Mesendoderm (in vitro differentiated cells): ENCODE measurements around the gene CFAP157.

Source experiments
- DNase-seq: peaks from one replicate; pipeline ENCODE4 v3.0.0; 2013
- H2AK5ac ChIP-seq: 2 replicates; pipeline ENCODE4 v1.6.1; 2013; ENCODE audit warnings: low read length, inconsistent platforms
- H2BK120ac ChIP-seq: 2 replicates; pipeline ENCODE4 v1.6.1; 2013; ENCODE audit warnings: low read depth, mild to moderate bottlenecking, low read length, moderate library complexity, mixed read lengths
- H2BK15ac ChIP-seq: replicated peaks from 2 replicates; pipeline ENCODE4 v1.6.1; 2013; ENCODE audit warnings: low read depth, mild to moderate bottlenecking, moderate library complexity
- H2BK5ac ChIP-seq: 2 replicates; pipeline ENCODE4 v1.6.1; 2013; ENCODE audit warnings: low read length, inconsistent platforms
- H3K18ac ChIP-seq: 2 replicates; pipeline ENCODE4 v1.6.1; 2013; ENCODE audit warnings: mild to moderate bottlenecking, low read length, mixed read lengths
- H3K23ac ChIP-seq: one replicate; pipeline ENCODE4 v1.6.1; 2013; ENCODE audit warnings: low read length
- H3K27ac ChIP-seq: 2 replicates; pipeline ENCODE4 v1.5.1; 2013; ENCODE audit warnings: low read depth, mild to moderate bottlenecking, inconsistent platforms, low read length, moderate library complexity
- H3K27me3 ChIP-seq: 2 replicates; pipeline ENCODE4 v1.6.1; 2013; ENCODE audit warnings: low read length, control low read depth, mild to moderate bottlenecking, inconsistent platforms; ENCODE audit not compliant: insufficient read depth, poor library complexity
- H3K36me3 ChIP-seq: 2 replicates; pipeline ENCODE4 v1.6.1; 2013; ENCODE audit warnings: low read length, inconsistent platforms; ENCODE audit not compliant: control insufficient read depth, insufficient read depth
- H3K4ac ChIP-seq: one replicate; pipeline ENCODE4 v1.6.1; 2013; ENCODE audit warnings: low read depth, mild to moderate bottlenecking, low read length, moderate library complexity
- H3K4me1 ChIP-seq: 2 replicates; pipeline ENCODE4 v1.6.1; 2013; ENCODE audit warnings: low read depth, low read length, inconsistent platforms; ENCODE audit not compliant: control insufficient read depth
- H3K4me2 ChIP-seq: 2 replicates; pipeline ENCODE4 v1.6.1; 2013; ENCODE audit warnings: low read length
- H3K4me3 ChIP-seq: 2 replicates; pipeline ENCODE4 v1.5.1; 2013; ENCODE audit warnings: mild to moderate bottlenecking, low read length
- H3K56ac ChIP-seq: one replicate; pipeline ENCODE4 v1.6.1; 2013; ENCODE audit warnings: low read length
- H3K79me1 ChIP-seq: 2 replicates; pipeline ENCODE4 v1.6.1; 2013; ENCODE audit warnings: low read length, inconsistent platforms
- H3K79me2 ChIP-seq: 2 replicates; pipeline ENCODE4 v1.6.1; 2013; ENCODE audit warnings: mild to moderate bottlenecking, low read length; ENCODE audit not compliant: control insufficient read depth, insufficient read depth
- H3K9ac ChIP-seq: 2 replicates; pipeline ENCODE4 v1.6.1; 2013; ENCODE audit warnings: low read length, inconsistent platforms
- H4K5ac ChIP-seq: one replicate; pipeline ENCODE4 v1.6.1; 2013; ENCODE audit warnings: low read length
- H4K8ac ChIP-seq: one replicate; pipeline ENCODE4 v1.6.1; 2013; ENCODE audit warnings: low read depth, mild to moderate bottlenecking, control low read depth, low read length, moderate library complexity
- WGBS: extraction: QIAGEN DNeasy Blood & Tissue Kit; methylation state at CpG from one replicate; pipeline ENCODE4 v1.1.7; 2013; ENCODE audit warnings: low lambda C conversion rate, missing lambda C conversion rate; ENCODE audit not compliant: insufficient coverage; ENCODE audit errors: extremely low coverage; 5-methylcytosine and 5-hydroxymethylcytosine counted together

Gene CFAP157

GRCh38 chr9:127765418-127765817, 58.6 kb downstream of the CFAP157 start:
- H4K8ac ChIP-seq = no peak overlapping the region
- no peak overlapping the region for H3K18ac ChIP-seq
- H3K56ac ChIP-seq = no peak overlapping the region
- no peak overlapping the region for H2BK5ac ChIP-seq
- H3K9ac ChIP-seq = no peak overlapping the region
- H2BK120ac ChIP-seq = no peak overlapping the region
- H2AK5ac ChIP-seq = no peak overlapping the region
- no peak overlapping the region for H2BK15ac ChIP-seq
- no peaks in the 10 kb centered on the region for H3K79me1 ChIP-seq
- no peak overlapping the region for H3K27ac ChIP-seq
- no peaks in the 10 kb centered on the region for H3K79me2 ChIP-seq
- H3K4ac ChIP-seq = no peak overlapping the region
- no peak overlapping the region for H3K4me3 ChIP-seq
- H3K4me2 ChIP-seq = no peak overlapping the region
- DNase-seq = no peak
- no CpG with 5 or more reads among the region's 1 CpG for WGBS
- H3K27me3 ChIP-seq = no peaks in the 10 kb centered on the region
- H3K23ac ChIP-seq = no peak overlapping the region
- peaks cover 2% of the 10 kb centered on the region for H3K4me1 ChIP-seq
- H4K5ac ChIP-seq = no peak overlapping the region
- H3K36me3 ChIP-seq = no peaks in the 10 kb centered on the region
